ENCODE results near the gene DGKQ. TPM values are rescaled to one million over a fixed set of nuclear protein-coding genes. Genes with fewer than 3 reads are reported as not detected.
"Not testable (repeated sequence)": the region's sequence is repeated elsewhere in the genome, so short reads cannot be mapped to it uniquely, and the experiment has no call there.

The DGKQ gene
- total RNA-seq, 1 experiment from 2014 or later: 12.6 TPM

DNA sequence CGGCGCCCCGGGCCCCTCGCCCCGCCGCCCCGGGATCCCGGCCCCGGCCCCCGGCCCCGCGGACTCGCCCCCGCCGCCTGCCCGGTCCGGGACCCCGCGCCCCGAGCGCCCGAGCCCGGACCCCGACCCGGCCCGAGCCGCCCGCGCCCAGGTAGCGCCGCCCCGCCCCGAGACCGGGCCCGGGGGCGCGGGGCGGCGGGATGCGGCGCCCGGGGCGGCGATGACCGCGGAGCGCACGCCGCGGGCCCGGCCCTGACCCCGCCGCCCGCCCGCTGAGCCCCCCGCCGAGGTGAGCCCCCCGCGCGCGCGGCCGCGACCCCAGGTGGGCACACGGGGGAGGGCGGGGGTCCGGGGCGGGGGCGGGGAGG, 38.3 kb upstream of the DGKQ start:
- in situ Hi-C loops (cut with HindIII; ENCODE audit: low pct_unique_long_range_greater_than_20kb, low sequenced_read_pairs): no loop called here

GRCh38 chr4:1011022-1011665, 37.8 kb upstream of the DGKQ start, which contains the start of gene FGFRL1:
Gene FGFRL1, plus strand, starts transcription at chr4:1011626. Its CDS starts 860 bp downstream, at chr4:1012486.
- peak; percentile 83 for DNase-seq (ENCODE audit: low read depth, low spot score)
- in situ Hi-C loops (cut with HindIII; ENCODE audit: low pct_unique_long_range_greater_than_20kb, low sequenced_read_pairs): no loop called here

More for the DNA sequence above, 38.3 kb upstream of the DGKQ start:
- no peak for DNase-seq (ENCODE audit: low read depth, low spot score)

DNA sequence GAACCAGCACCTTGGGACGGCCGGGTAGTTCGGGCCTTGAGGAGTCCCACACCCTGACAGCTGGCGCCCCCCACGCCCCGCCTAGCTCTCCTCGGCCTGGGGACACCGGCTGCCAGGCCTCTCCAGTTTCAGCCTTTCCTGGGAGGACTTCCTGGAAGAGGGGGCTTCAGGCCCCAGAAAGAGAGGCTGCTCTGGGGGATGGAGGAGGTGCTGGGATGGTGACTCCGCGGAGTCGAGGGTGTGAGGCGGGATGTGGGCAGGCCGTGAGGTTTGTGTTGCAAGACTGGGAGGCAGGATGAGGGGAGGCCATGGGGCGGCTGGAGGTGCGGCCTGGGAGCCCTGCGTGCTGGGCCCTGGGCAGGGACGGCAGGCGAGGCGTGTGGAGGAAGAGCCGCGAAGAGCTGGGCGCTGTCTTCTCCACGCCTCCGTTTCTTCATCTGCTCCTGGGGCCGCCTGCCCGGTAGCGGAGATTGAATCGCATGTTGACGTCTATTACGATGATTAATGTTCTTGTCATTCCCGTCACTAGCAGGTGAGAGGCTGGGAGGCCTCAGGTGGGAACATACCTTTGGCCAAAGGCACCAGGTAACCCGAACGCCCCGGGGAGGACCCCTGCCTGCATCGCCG, 37.1 kb upstream of the DGKQ start:
- in situ Hi-C loops (cut with HindIII; ENCODE audit: low pct_unique_long_range_greater_than_20kb, low sequenced_read_pairs): no loop called here
- DNase-seq (ENCODE audit: low read depth, low spot score): peak; percentile 30

DNA sequence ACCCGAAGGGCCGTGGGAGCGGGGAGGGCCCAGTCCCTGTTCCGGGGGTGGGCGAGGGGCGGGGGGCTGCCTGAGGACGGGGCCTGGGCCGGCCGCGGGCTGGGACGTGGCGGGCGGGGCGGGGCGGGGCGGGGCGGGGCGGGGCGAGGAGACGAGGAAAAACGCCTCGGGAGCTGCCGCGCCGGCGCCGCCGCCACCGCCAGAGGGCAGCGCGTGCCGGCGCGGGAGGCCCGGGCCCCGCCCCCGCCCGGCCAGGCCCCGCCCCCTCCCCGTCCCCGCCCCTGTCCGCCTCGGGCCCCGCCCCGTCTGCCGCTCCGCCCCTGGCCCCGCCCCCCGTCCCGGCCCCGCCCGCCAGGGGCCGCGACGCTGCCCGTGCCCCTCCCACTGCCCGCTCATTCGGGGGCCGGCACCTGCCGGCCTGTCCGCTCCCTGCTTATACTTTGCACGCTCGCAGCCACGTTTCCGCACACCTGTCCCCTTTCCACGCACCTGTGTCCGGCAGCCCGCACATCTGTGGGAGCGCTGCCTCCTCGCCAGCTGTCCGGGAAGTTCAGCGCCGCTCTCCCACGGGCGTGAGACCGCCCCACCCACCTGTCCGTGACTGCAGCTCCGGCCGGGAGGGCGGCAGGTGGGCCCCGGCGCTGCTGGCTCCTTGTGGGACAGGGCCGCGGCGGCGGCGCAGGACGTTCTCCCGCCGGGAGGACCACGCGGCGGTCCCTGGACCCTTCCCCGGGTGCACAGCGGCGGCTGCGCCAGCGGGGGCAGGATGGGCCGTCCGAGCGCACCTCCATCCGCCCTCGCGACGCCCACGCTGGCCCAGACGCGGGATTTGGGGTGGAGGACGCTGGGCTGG, 36.4 kb upstream of the DGKQ start:
- peak; percentile 45 for DNase-seq (ENCODE audit: low read depth, low spot score)
- in situ Hi-C loops (cut with HindIII; ENCODE audit: low pct_unique_long_range_greater_than_20kb, low sequenced_read_pairs): no loop called here

DNA sequence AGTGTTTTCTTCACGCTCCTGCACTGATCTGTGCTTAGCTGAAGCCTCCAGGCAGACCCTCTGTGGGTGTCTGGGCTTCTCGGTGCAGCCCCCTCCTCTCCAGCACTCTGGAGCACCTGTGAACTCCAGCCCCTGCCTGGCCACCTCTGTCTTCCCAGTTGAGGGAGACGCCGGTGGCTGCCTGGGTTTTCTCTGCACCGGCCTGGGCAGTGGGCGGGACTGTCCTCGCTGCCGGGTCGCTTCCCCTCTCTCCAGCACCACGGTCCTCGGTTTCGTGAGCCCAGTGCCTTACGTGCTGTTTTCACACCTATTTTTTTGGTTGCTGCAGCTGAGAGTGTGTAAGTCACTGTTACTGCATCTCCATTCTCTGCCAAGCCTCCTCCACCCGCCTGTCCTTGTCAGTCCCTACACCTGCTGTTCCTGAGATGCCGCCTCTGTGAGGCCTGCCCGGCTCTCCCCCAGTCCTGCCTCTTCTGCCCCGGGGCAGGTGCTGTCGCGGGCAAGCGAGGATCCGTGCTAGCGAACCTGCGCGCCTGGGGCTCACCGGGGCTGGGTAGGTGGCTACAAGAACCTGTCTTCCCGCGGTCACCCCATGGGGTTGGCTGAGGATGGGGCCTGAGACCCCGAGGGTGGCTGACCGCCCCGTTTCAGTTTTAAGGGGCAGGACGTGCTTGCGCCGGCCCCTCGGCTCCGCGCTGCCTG, 35.6 kb upstream of the DGKQ start:
- no peak for DNase-seq (ENCODE audit: low read depth, low spot score)
- in situ Hi-C loops (cut with HindIII; ENCODE audit: low pct_unique_long_range_greater_than_20kb, low sequenced_read_pairs): no loop called here

GRCh38 chr4:1006856-1007255, 33.5 kb upstream of the DGKQ start:
- DNase-seq (ENCODE audit: low read depth, low spot score): no peak
- in situ Hi-C loops (cut with HindIII; ENCODE audit: low pct_unique_long_range_greater_than_20kb, low sequenced_read_pairs): no loop called here

GRCh38 chr4:1004557-1005485, 31.5 kb upstream of the DGKQ start:
- in situ Hi-C loops (cut with HindIII; ENCODE audit: low pct_unique_long_range_greater_than_20kb, low sequenced_read_pairs): no loop called here
- no peak for DNase-seq (ENCODE audit: low read depth, low spot score)

DNA sequence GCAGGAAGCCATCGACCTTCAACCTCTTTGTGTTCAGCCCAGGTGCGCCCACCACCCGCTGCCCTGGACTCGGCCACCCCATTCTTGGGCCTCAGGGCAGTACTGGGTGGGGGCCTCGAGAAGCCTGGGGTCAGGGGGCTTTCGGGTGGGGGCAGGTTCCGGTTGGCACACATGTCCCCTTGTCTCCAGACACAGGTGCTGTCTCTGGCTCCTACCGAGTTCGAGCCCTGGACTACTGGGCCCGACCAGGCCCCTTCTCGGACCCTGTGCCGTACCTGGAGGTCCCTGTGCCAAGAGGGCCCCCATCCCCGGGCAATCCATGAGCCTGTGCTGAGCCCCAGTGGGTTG, 30.7 kb upstream of the DGKQ start:
- DNase-seq (ENCODE audit: low read depth, low spot score): no peak
- in situ Hi-C loops (cut with HindIII; ENCODE audit: low pct_unique_long_range_greater_than_20kb, low sequenced_read_pairs): no loop called here

- DNase-seq (ENCODE audit: low read depth, low spot score): no peak
- in situ Hi-C loops (cut with HindIII; ENCODE audit: low pct_unique_long_range_greater_than_20kb, low sequenced_read_pairs): no loop called here
These were observed 30.1 kb upstream of the DGKQ start for GRCh38 chr4:1003271-1004070.

DNA sequence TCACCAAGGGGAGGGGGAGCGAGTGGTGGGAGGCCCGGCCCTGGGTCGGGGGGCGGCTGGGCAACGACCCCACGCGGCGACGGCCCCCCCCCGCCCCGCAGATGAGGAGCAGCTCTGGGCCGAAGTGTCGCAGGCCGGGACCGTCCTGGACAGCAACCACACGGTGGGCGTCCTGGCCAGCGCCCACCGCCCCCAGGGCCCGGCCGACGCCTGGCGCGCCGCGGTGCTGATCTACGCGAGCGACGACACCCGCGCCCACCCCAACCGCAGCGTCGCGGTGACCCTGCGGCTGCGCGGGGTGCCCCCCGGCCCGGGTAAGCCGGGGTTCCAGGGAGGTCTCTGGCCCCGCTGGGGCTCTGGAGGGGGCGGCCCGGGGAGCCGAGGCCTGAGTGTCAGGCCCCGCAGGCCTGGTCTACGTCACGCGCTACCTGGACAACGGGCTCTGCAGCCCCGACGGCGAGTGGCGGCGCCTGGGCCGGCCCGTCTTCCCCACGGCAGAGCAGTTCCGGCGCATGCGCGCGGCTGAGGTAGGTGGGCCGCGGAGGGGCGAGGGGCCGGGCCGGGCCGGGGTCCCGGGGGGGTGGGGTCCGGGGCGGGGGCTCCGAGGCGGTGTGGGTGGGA, 29.4 kb upstream of the DGKQ start:
- DNase-seq (ENCODE audit: low read depth, low spot score): no peak
- in situ Hi-C loops (cut with HindIII; ENCODE audit: low pct_unique_long_range_greater_than_20kb, low sequenced_read_pairs): no loop called here

DNA sequence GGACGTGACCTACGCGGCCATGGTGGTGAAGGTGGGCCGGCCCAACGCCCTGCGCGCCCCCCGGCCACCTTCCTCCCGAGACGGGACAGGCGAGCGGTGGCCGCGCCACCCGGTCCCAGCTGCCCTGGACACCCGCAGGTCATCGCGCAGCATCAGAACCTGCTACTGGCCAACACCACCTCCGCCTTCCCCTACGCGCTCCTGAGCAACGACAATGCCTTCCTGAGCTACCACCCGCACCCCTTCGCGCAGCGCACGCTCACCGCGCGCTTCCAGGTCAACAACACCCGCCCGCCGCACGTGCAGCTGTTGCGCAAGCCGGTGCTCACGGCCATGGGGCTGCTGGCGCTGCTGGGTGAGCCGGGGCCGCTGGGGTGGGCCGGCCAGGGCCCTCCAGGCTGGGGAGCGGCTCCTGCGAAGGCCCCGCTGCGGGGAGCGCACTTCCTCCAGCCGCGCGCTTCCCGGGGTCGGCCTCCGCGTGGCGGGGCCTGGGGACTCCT, 28.8 kb upstream of the DGKQ start:
- DNase-seq (ENCODE audit: low read depth, low spot score): no peak
- in situ Hi-C loops (cut with HindIII; ENCODE audit: low pct_unique_long_range_greater_than_20kb, low sequenced_read_pairs): no loop called here

GRCh38 chr4:1001561-1002130, 28.3 kb upstream of the DGKQ start:
- in situ Hi-C loops (cut with HindIII; ENCODE audit: low pct_unique_long_range_greater_than_20kb, low sequenced_read_pairs): no loop called here
- no peak for DNase-seq (ENCODE audit: low read depth, low spot score)

GRCh38 chr4:1000686-1001260, 27.4 kb upstream of the DGKQ start:
- no peak for DNase-seq (ENCODE audit: low read depth, low spot score)
- in situ Hi-C loops (cut with HindIII; ENCODE audit: low pct_unique_long_range_greater_than_20kb, low sequenced_read_pairs): no loop called here

- in situ Hi-C loops (cut with HindIII; ENCODE audit: low pct_unique_long_range_greater_than_20kb, low sequenced_read_pairs): no loop called here
- DNase-seq (ENCODE audit: low read depth, low spot score): no peak
These were observed 26.6 kb upstream of the DGKQ start for GRCh38 chr4:999882-1000425.

- peak; percentile 35 for DNase-seq (ENCODE audit: low read depth, low spot score)
- in situ Hi-C loops (cut with HindIII; ENCODE audit: low pct_unique_long_range_greater_than_20kb, low sequenced_read_pairs): not testable (repeated sequence)
These were observed 26.0 kb upstream of the DGKQ start for GRCh38 chr4:999240-999863.
